IMR-90 (cell line): ENCODE measurements around the gene MFSD2A. TPM values are rescaled to one million over a fixed set of nuclear protein-coding genes. Genes with fewer than 3 reads are reported as not detected.

ENCODE experiments used
- CHD1 ChIP-seq: IDR thresholded peaks from 2 replicates; pipeline ENCODE4 v1.6.1; 2012; ENCODE audit warnings: low read depth, low read length, improper control_type of control experiment
- MXI1 ChIP-seq: IDR thresholded peaks from 2 replicates; pipeline ENCODE4 v1.6.1; 2012; ENCODE audit warnings: low read depth, mild to moderate bottlenecking, low read length, moderate library complexity, borderline replicate concordance
- polyA plus RNA-seq, 3 experiments: library from polyadenylated mRNA; depleted of rRNA; stranded (reverse); fragments of >200 nt; gene quantifications; 2 replicates each; pipeline ENCODE4 v1.2.3, GENCODE V29; 2012; ENCODE audit warnings: low replicate concordance in 1 of 3
- total RNA-seq: library from RNA; depleted of rRNA; stranded (reverse); fragments of >200 nt; gene quantifications from 2 replicates; pipeline ENCODE4 v1.2.3, GENCODE V29; 2012
- TF ChIP-seq, protein P1 (sequence below): conservative IDR thresholded peaks from 2 replicates; pipeline ENCODE4 v1.5.1; 2012; ENCODE audit warnings: mild to moderate bottlenecking, low read depth, low read length, improper control_type of control experiment

MFSD2A gene
- total and polyA plus RNA-seq, 2 of the 4 experiments (the other 2 are of a cell fraction): 5.7 to 7.3 TPM

DNA sequence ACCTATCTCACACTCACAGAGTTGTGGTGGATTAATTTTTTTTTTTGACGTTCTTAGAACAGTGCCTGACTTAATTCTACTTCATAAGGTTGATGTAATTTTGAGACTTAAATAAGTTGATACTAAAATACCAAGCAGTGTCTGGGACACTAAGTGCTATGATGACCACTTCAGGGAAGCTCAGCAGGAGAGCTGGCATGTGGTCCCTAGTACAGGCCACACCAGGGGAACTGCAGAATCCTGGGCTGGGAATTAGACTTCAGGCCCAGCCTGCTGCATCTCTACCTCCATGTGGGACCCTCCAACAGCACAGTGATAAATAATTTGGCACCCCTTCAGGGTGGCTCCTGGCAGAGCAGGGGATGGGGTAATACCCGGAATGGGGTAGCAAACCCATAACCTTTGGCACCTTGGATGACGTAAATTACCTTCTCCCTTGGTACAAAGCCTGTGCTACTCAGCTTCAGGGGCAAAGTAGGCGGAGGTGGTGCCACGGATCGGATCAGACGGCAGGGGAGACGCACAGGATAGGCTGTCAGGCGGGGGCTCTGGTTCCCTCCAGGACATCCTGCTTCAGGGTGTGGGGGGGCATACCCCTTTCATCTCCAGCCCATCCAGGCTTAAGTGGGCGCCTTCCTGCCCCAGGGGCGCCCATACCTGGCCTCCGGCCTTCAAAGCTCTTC, 4.8 kb downstream of the MFSD2A start (continued):
- TF ChIP-seq MXI1: no peak
- TF ChIP-seq, protein P1, sequence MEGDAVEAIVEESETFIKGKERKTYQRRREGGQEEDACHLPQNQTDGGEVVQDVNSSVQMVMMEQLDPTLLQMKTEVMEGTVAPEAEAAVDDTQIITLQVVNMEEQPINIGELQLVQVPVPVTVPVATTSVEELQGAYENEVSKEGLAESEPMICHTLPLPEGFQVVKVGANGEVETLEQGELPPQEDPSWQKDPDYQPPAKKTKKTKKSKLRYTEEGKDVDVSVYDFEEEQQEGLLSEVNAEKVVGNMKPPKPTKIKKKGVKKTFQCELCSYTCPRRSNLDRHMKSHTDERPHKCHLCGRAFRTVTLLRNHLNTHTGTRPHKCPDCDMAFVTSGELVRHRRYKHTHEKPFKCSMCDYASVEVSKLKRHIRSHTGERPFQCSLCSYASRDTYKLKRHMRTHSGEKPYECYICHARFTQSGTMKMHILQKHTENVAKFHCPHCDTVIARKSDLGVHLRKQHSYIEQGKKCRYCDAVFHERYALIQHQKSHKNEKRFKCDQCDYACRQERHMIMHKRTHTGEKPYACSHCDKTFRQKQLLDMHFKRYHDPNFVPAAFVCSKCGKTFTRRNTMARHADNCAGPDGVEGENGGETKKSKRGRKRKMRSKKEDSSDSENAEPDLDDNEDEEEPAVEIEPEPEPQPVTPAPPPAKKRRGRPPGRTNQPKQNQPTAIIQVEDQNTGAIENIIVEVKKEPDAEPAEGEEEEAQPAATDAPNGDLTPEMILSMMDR: no peak
- TF ChIP-seq CHD1: no peak
